Mucosa of rectum (tissue), 2 donors: Measurements from ENCODE around the gene COPS9.

ENCODE experiments used
- H3K27ac ChIP-seq, 2 donors: one replicate each; pipeline ENCODE4 v1.7.0; 2013; ENCODE audit warnings: inconsistent platforms in 2 of 2, low read depth in 2 of 2, low read length in 2 of 2
- H3K27me3 ChIP-seq, 2 donors: one replicate each; pipeline ENCODE4 v1.7.0; 2013; ENCODE audit warnings: low read length in 2 of 2; ENCODE audit not compliant: control insufficient read depth in 2 of 2, insufficient read depth in 2 of 2
- H3K36me3 ChIP-seq, 2 donors: one replicate each; pipeline ENCODE4 v1.7.0; 2013; ENCODE audit warnings: low read length in 2 of 2; ENCODE audit not compliant: control insufficient read depth in 2 of 2, insufficient read depth in 2 of 2
- H3K4me1 ChIP-seq, 2 donors: one replicate each; pipeline ENCODE4 v1.7.0; 2013; ENCODE audit warnings: low read length in 2 of 2, mild to moderate bottlenecking in 1 of 2; ENCODE audit not compliant: control insufficient read depth in 2 of 2, insufficient read depth in 2 of 2
- H3K4me3 ChIP-seq, 2 donors: one replicate each; pipeline ENCODE4 v1.7.0; 2013; ENCODE audit warnings: low read length in 2 of 2
- H3K9ac ChIP-seq, 2 donors: one replicate each; pipeline ENCODE4 v1.7.0; 2013; ENCODE audit warnings: low read length in 2 of 2, low read depth in 1 of 2, mild to moderate bottlenecking in 1 of 2
- H3K9me3 ChIP-seq, 2 donors: one replicate each; pipeline ENCODE4 v1.7.0; 2013; ENCODE audit warnings: low read length in 2 of 2; ENCODE audit not compliant: control insufficient read depth in 2 of 2
- donor health status: healthy.
- donor health status: Normal muscosa, but diverticular disease.

Gene COPS9

GRCh38 chr2:240136671-240137292, 677 bp upstream of the COPS9 start:
- H3K27me3 ChIP-seq = no peaks in the 10 kb centered on the region
- H3K27ac ChIP-seq = peak overlapping the region in 1 of 2 donors; percentile 13
- peak overlapping the region; percentile 47 to 80 for H3K9ac ChIP-seq
- H3K36me3 ChIP-seq = peaks cover 16 to 18% of the 10 kb centered on the region in 2 donors
- H3K4me3 ChIP-seq = peak overlapping the region; percentile 84 to 89
- H3K9me3 ChIP-seq = no peaks in the 10 kb centered on the region
- H3K4me1 ChIP-seq = peaks cover 10 to 14% of the 10 kb centered on the region in 2 donors

GRCh38 chr2:240135706-240136012, 446 bp downstream of the COPS9 start:
- H3K9ac ChIP-seq = peak overlapping the region; percentile 80 to 86
- H3K27ac ChIP-seq = peak overlapping the region in 1 of 2 donors; percentile 9
- H3K36me3 ChIP-seq = peaks cover 25 to 27% of the 10 kb centered on the region in 2 donors
- no peaks in the 10 kb centered on the region for H3K27me3 ChIP-seq
- H3K4me3 ChIP-seq = peak overlapping the region; percentile 84 to 89
- H3K4me1 ChIP-seq = peaks cover 10 to 14% of the 10 kb centered on the region in 2 donors
- no peaks in the 10 kb centered on the region for H3K9me3 ChIP-seq

GRCh38 chr2:240134956-240135520, 1.1 kb downstream of the COPS9 start:
- Histone ChIP-seq H3K4me1 (peaks cover 10 to 14% of the 10 kb centered on the region in 2 donors), H3K9ac (peak overlapping the region; percentile 80 to 86), H3K36me3 (peaks cover 31 to 33% of the 10 kb centered on the region in 2 donors), H3K9me3 (no peaks in the 10 kb centered on the region), H3K4me3 (peak overlapping the region; percentile 84 to 89), H3K27ac (no peak overlapping the region), H3K27me3 (no peaks in the 10 kb centered on the region)

- Histone ChIP-seq H3K36me3 (peaks cover 37 to 39% of the 10 kb centered on the region in 2 donors), H3K27me3 (no peaks in the 10 kb centered on the region), H3K4me3 (no peak overlapping the region), H3K9ac (no peak overlapping the region), H3K4me1 (peaks cover 10 to 14% of the 10 kb centered on the region in 2 donors), H3K9me3 (no peaks in the 10 kb centered on the region), H3K27ac (no peak overlapping the region)
Observed at GRCh38 chr2:240134466-240134865, 1.6 kb downstream of the COPS9 start.

GRCh38 chr2:240133401-240133800, 2.7 kb downstream of the COPS9 start:
- no peak overlapping the region for H3K9ac ChIP-seq
- peaks cover 45 to 50% of the 10 kb centered on the region in 2 donors for H3K36me3 ChIP-seq

GRCh38 chr2:240132651-240132980, 3.5 kb downstream of the COPS9 start:
- no peaks in the 10 kb centered on the region for H3K27me3 ChIP-seq
- no peak overlapping the region for H3K9ac ChIP-seq
- H3K4me1 ChIP-seq = peaks cover 10 to 14% of the 10 kb centered on the region in 2 donors
- no peaks in the 10 kb centered on the region for H3K9me3 ChIP-seq
- H3K36me3 ChIP-seq = peaks cover 51 to 57% of the 10 kb centered on the region in 2 donors
- H3K4me3 ChIP-seq = no peak overlapping the region
- no peak overlapping the region for H3K27ac ChIP-seq

More at GRCh38 chr2:240133401-240133800, 2.7 kb downstream of the COPS9 start:
- Histone ChIP-seq H3K27ac (no peak overlapping the region), H3K4me3 (no peak overlapping the region), H3K4me1 (peaks cover 10 to 14% of the 10 kb centered on the region in 2 donors), H3K27me3 (no peaks in the 10 kb centered on the region), H3K9me3 (no peaks in the 10 kb centered on the region)

GRCh38 chr2:240131941-240132650, 4.0 kb downstream of the COPS9 start:
- no peak overlapping the region for H3K9ac ChIP-seq
- no peaks in the 10 kb centered on the region for H3K9me3 ChIP-seq
- H3K4me3 ChIP-seq = no peak overlapping the region
- H3K27ac ChIP-seq = no peak overlapping the region
- no peaks in the 10 kb centered on the region for H3K27me3 ChIP-seq
- H3K4me1 ChIP-seq = peaks cover 10 to 14% of the 10 kb centered on the region in 2 donors
- H3K36me3 ChIP-seq = peaks cover 51 to 59% of the 10 kb centered on the region in 2 donors

- H3K9ac ChIP-seq = no peak overlapping the region
- H3K9me3 ChIP-seq = no peaks in the 10 kb centered on the region
- peaks cover 7 to 10% of the 10 kb centered on the region in 2 donors for H3K4me1 ChIP-seq
- H3K27me3 ChIP-seq = no peaks in the 10 kb centered on the region
- H3K36me3 ChIP-seq = peaks cover 51 to 61% of the 10 kb centered on the region in 2 donors
- H3K27ac ChIP-seq = no peak overlapping the region
- no peak overlapping the region for H3K4me3 ChIP-seq
Observed at GRCh38 chr2:240131296-240131695, 4.8 kb downstream of the COPS9 start.

- Histone ChIP-seq H3K4me3 (no peak overlapping the region), H3K27ac (no peak overlapping the region), H3K27me3 (no peaks in the 10 kb centered on the region), H3K4me1 (peaks cover 7 to 9% of the 10 kb centered on the region in 2 donors), H3K9me3 (no peaks in the 10 kb centered on the region), H3K9ac (no peak overlapping the region), H3K36me3 (peaks cover 51 to 65% of the 10 kb centered on the region in 2 donors)
Observed at GRCh38 chr2:240130393-240131195, 5.5 kb downstream of the COPS9 start.
